GF-D8 (cell line): ENCODE results near the gene CALHM1.
"Not testable (repeated sequence)": the region's sequence is repeated elsewhere in the genome, so short reads cannot be mapped to it uniquely, and the experiment has no call there.

Experiments used
- DNase-seq: peaks from one replicate; lab custom pipeline; 2025; lab: John Stamatoyannopoulos, UW

CALHM1 gene

GRCh38 chr10:103486635-103487409 is 28.1 kb upstream of the CALHM1 start:
- DNase-seq = not testable (repeated sequence)

- DNase-seq = peak; percentile 47
Observed at GRCh38 chr10:103481974-103482531, 23.4 kb upstream of the CALHM1 start.

- no peak for DNase-seq
Observed at GRCh38 chr10:103480521-103480920, 21.8 kb upstream of the CALHM1 start.

GRCh38 chr10:103479135-103479534 is 20.4 kb upstream of the CALHM1 start, which contains the start of gene CALHM3:
TSS of gene CALHM3 (minus strand) at chr10:103479240. CDS start at chr10:103479032, 208 bp downstream.
- no peak for DNase-seq

- DNase-seq = no peak
Observed at GRCh38 chr10:103478671-103479070, 20.0 kb upstream of the CALHM1 start.

- peak; percentile 16 for DNase-seq
Observed at GRCh38 chr10:103476046-103476768, 17.5 kb upstream of the CALHM1 start.

GRCh38 chr10:103475437-103475836 is 16.7 kb upstream of the CALHM1 start:
- DNase-seq = no peak

GRCh38 chr10:103474077-103474476 is 15.4 kb upstream of the CALHM1 start:
- DNase-seq = no peak

GRCh38 chr10:103473261-103473671 is 14.6 kb upstream of the CALHM1 start:
- no peak for DNase-seq

- no peak for DNase-seq
Observed at GRCh38 chr10:103472005-103472404, 13.3 kb upstream of the CALHM1 start.

GRCh38 chr10:103470761-103471653 is 12.3 kb upstream of the CALHM1 start:
- DNase-seq = peak; percentile 89

- no peak for DNase-seq
Observed at GRCh38 chr10:103469201-103469600, 10.5 kb upstream of the CALHM1 start.

GRCh38 chr10:103467406-103467805 is 8.7 kb upstream of the CALHM1 start:
- DNase-seq = no peak

- DNase-seq = no peak
Observed at GRCh38 chr10:103466734-103467133, 8.0 kb upstream of the CALHM1 start.

- no peak for DNase-seq
Observed at GRCh38 chr10:103465411-103466179, 6.9 kb upstream of the CALHM1 start.

- no peak for DNase-seq
Observed at GRCh38 chr10:103463499-103463898, 4.8 kb upstream of the CALHM1 start.

GRCh38 chr10:103459615-103460014 is 915 bp upstream of the CALHM1 start:
- no peak for DNase-seq

GRCh38 chr10:103457896-103458583 is 660 bp downstream of the CALHM1 start:
- no peak for DNase-seq

GRCh38 chr10:103457176-103457712 is 1.5 kb downstream of the CALHM1 start:
- DNase-seq = no peak

- DNase-seq = no peak
Observed at GRCh38 chr10:103456074-103456660, 2.5 kb downstream of the CALHM1 start.
